Esophagus squamous epithelium (tissue), 4 donors: ENCODE data around the gene PAM.

Source experiments
- POLR2A ChIP-seq, 4 donors: fragments of 450-650 bp; IDR thresholded peaks; one replicate each; pipeline ENCODE4 v1.6.1; 2017; ENCODE audit warnings: antibody characterized with exemption in 4 of 4, mild to moderate bottlenecking in 4 of 4, moderate library complexity in 3 of 4
- TF ChIP-seq, protein P1 (sequence below), 6 experiments: fragments of 450-650 bp in 4 of 6; fragments of 200-600 bp in 2 of 6; sonication (generic) in 2 of 6; IDR thresholded peaks; one replicate each; pipeline ENCODE4 v1.5.1; 2016 to 2019; ENCODE audit warnings: antibody characterized with exemption in 6 of 6, mild to moderate bottlenecking in 4 of 6, moderate library complexity in 4 of 6

DNA sequence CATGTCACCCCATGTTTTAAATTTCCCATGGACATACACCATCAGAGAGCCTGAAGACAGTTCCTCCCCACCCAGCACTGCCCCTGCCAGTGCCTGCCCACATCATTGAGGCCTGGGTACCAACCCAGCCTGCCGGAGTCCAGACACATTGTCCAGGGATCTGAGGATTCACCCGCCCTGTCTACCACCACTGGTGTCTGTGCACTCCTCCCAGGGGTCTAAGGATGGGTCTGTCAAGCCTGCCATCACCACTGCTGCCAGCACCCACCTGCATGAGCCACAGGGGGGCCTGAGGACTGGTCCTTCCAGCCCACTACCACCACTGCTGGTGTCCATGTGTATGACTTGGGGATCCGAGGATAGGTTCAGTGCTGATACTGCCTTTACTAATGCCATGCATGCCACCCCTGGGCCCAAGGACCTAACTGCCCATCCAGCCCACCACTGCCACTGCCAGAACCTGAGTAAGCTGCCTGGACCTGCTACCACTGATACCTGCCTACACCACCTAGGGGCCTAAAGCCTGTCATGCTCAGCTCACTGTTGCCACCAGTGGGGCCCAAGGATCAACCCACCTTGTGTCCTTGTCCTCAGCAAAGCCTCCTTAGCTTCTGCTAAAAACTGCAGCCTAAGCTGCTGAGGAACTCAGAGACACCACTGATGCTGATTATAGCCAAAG, 227.0 kb downstream of the PAM start:
- TF ChIP-seq, protein P1, sequence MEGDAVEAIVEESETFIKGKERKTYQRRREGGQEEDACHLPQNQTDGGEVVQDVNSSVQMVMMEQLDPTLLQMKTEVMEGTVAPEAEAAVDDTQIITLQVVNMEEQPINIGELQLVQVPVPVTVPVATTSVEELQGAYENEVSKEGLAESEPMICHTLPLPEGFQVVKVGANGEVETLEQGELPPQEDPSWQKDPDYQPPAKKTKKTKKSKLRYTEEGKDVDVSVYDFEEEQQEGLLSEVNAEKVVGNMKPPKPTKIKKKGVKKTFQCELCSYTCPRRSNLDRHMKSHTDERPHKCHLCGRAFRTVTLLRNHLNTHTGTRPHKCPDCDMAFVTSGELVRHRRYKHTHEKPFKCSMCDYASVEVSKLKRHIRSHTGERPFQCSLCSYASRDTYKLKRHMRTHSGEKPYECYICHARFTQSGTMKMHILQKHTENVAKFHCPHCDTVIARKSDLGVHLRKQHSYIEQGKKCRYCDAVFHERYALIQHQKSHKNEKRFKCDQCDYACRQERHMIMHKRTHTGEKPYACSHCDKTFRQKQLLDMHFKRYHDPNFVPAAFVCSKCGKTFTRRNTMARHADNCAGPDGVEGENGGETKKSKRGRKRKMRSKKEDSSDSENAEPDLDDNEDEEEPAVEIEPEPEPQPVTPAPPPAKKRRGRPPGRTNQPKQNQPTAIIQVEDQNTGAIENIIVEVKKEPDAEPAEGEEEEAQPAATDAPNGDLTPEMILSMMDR (IDR thresholded peaks at IDR 0.05), result no peak
- TF ChIP-seq POLR2A (IDR thresholded peaks at IDR 0.05), result no peak
